Measurements from ENCODE around the gene LRRK1.

GRCh38 chr15:100881573-100882336 lies 37.4 kb upstream of the LRRK1 start:
- TF ChIP-seq CTCF (conservative IDR thresholded peaks at IDR 0.05; ENCODE audit: low read depth in 2 of 2): no peak
- TF ChIP-seq EZH2 (IDR thresholded peaks at IDR 0.05; ENCODE audit: low read depth, unreplicated experiment): no peak
- TF ChIP-seq JUNB (IDR thresholded peaks at IDR 0.05; ENCODE audit: unreplicated experiment): no peak
- no peak for TF ChIP-seq REST (IDR thresholded peaks at IDR 0.05; ENCODE audit: unreplicated experiment)
- TF ChIP-seq ETS1 (IDR thresholded peaks at IDR 0.05): no peak

All from GM23338 (cell line).